NCI-H2196 treated with DMSO at 0.1 percent for 48 hours (cell line): ENCODE results near the gene RXFP3.

Source experiments
- DNase-seq: peaks from one replicate; lab custom pipeline; 2025; ENCODE audit not compliant: unreplicated experiment; lab: John Stamatoyannopoulos, UW

RXFP3 gene

GRCh38 chr5:33978306-33978705, 42.1 kb downstream of the RXFP3 start:
- DNase-seq, result no peak

- no peak for DNase-seq
Observed at GRCh38 chr5:33980030-33980429, 43.8 kb downstream of the RXFP3 start.

GRCh38 chr5:33981408-33982162, 45.4 kb downstream of the RXFP3 start:
- DNase-seq, result no peak

GRCh38 chr5:33984178-33984577, 48.0 kb downstream of the RXFP3 start:
- no peak for DNase-seq

- no peak for DNase-seq
Observed at GRCh38 chr5:33984671-33985124, 48.5 kb downstream of the RXFP3 start, which contains the start of gene SLC45A2. SLC45A2 (minus strand) TSS chr5:33984693; CDS start chr5:33984583, 110 bp downstream.

DNA sequence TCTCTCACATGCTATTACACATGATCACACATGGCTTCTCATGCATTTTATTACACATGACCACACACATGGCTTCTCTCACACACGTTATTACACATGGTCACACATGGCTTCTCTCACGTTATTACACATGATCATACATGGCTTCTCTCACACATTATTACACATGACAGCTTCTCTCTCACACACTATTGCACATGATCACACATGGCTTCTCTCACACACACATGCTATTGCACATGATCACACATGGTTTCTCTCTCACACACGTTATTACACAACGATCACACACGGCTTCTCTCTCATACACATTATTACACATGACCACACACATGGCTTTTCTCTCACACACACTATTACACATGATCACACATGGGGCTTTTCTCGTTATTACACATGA, 49.3 kb downstream of the RXFP3 start:
- no peak for DNase-seq
